ENCODE data around the gene TRIM9. TPM values are rescaled to one million over a fixed set of nuclear protein-coding genes. Genes with fewer than 3 reads are reported as not detected.
"Not testable (repeated sequence)": the region's sequence is repeated elsewhere in the genome, so short reads cannot be mapped to it uniquely, and the experiment has no call there.

TRIM9 gene
- total RNA-seq, 1 donor from 2014 or later = 8.9 TPM

DNA sequence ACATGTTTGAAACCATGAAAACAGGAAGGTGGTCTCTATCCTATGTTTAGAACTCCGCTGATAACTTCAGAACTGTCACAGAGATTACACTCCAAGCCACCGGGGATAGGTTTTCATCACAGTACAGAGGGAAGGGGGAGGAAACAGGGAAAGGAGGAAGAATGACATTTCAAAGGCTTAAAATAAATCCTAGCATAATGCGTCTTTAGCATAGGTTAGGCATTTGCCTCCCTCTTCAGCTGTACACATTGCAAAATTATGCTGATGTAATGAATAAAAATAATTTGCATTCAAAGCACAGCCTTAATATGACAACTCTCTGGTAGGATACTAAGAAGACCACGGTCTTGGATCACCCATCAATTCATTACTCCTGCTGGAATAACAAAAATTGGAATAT, 96.3 kb downstream of the TRIM9 start:
- H3K4me1 Mint-ChIP-seq = peaks cover 38% of the 10 kb centered on the region
- H3K4me3 Mint-ChIP-seq = no peak overlapping the region
- no peaks in the 10 kb centered on the region for H3K36me3 Mint-ChIP-seq
- H3K27me3 Mint-ChIP-seq (ENCODE audit: low read depth) = no peaks in the 10 kb centered on the region
- H3K9me3 Mint-ChIP-seq = no peaks in the 10 kb centered on the region
- TF ChIP-seq, protein P1, sequence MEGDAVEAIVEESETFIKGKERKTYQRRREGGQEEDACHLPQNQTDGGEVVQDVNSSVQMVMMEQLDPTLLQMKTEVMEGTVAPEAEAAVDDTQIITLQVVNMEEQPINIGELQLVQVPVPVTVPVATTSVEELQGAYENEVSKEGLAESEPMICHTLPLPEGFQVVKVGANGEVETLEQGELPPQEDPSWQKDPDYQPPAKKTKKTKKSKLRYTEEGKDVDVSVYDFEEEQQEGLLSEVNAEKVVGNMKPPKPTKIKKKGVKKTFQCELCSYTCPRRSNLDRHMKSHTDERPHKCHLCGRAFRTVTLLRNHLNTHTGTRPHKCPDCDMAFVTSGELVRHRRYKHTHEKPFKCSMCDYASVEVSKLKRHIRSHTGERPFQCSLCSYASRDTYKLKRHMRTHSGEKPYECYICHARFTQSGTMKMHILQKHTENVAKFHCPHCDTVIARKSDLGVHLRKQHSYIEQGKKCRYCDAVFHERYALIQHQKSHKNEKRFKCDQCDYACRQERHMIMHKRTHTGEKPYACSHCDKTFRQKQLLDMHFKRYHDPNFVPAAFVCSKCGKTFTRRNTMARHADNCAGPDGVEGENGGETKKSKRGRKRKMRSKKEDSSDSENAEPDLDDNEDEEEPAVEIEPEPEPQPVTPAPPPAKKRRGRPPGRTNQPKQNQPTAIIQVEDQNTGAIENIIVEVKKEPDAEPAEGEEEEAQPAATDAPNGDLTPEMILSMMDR (IDR thresholded peaks at IDR 0.05; ENCODE audit: unreplicated experiment) = no peak
- no peak for DNase-seq (ENCODE audit: low spot score in 2 of 2, unreplicated experiment in 2 of 2)
- peak overlapping the region; percentile 63 for H3K27ac Mint-ChIP-seq

DNA sequence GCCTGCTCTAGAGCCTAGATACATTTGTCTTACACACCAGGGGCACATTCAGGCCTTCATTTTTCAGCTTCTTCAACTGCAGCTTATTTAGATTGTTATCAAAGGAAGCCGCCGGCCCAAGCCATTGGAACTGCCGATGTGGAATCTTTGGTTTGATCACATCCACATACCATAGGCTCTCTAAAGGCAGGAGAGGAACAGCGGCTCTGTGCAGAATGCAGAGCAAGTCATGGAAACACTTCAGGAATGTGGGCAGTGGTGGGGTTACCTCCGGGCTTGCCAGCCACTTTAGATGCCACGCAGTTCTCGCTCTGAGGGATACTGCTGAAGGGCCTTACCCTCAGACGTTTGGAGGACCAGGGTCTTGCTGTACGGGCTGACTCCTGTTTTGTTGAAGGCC, 97.2 kb downstream of the TRIM9 start:
- Mint-ChIP-seq H3K4me3 (no peak overlapping the region), H3K4me1 (peaks cover 32% of the 10 kb centered on the region), H3K9me3 (no peaks in the 10 kb centered on the region), H3K27me3 (ENCODE audit: low read depth) (no peaks in the 10 kb centered on the region), H3K27ac (peak overlapping the region; percentile 64), H3K36me3 (no peaks in the 10 kb centered on the region)
- no peak for DNase-seq (ENCODE audit: low spot score in 2 of 2, unreplicated experiment in 2 of 2)
- TF ChIP-seq, protein P1 (IDR thresholded peaks at IDR 0.05; ENCODE audit: unreplicated experiment) = no peak

DNA sequence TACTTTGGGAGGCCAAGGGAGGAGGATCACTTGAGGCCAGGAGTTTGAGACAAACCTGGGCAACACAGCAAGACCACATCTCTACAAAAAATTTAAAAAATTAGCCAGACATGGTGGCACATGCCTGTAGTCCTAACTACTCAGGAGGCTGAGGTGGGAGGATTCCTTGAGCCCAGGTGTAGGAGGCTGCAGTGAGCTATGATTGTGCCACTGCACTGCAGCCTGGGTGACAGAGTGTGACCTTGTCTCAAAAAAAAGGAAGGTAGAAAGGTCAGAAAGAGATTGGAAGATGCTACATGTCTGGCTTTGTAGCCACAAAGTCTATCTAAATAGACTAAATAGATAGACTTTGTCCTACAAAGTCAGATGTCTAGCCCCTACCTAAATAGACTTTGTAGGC, 100.7 kb downstream of the TRIM9 start:
- not testable (repeated sequence) for H3K9me3 Mint-ChIP-seq; DNase-seq (ENCODE audit: low spot score in 2 of 2, unreplicated experiment in 2 of 2); H3K27me3 Mint-ChIP-seq (ENCODE audit: low read depth); H3K36me3 Mint-ChIP-seq; H3K27ac Mint-ChIP-seq; H3K4me3 Mint-ChIP-seq
- H3K4me1 Mint-ChIP-seq = peaks cover 24% of the 10 kb centered on the region

DNA sequence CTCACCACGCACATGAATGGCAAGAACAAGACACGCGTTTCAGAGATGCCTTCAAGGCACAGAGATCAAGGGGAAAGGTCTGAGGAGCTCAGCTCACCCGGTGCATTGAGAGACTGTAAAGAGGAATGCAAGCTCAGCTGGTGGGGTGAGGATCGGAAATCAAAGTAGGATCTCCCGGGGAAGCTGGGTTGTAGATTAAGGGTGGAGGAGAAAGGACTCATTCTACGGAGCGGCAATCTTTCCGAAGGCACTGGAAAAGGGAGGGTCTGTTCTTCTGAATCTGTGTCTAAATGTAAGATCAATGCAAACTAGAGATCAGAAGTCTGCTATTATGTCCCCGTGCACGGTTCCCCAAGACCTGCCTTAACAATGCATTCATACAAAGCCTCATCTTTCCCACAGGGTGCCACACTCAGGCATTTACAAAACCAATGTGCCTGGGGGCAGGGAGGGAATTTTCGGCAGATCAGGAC, 109.0 kb downstream of the TRIM9 start:
- DNase-seq (ENCODE audit: low spot score in 2 of 2, unreplicated experiment in 2 of 2) = no peak
- Mint-ChIP-seq H3K4me3 (no peak overlapping the region), H3K9me3 (no peaks in the 10 kb centered on the region), H3K27me3 (ENCODE audit: low read depth) (peaks cover 27% of the 10 kb centered on the region), H3K4me1 (peaks cover 4% of the 10 kb centered on the region), H3K36me3 (no peaks in the 10 kb centered on the region), H3K27ac (no peak overlapping the region)
- TF ChIP-seq, protein P1 (IDR thresholded peaks at IDR 0.05; ENCODE audit: unreplicated experiment) = no peak

DNA sequence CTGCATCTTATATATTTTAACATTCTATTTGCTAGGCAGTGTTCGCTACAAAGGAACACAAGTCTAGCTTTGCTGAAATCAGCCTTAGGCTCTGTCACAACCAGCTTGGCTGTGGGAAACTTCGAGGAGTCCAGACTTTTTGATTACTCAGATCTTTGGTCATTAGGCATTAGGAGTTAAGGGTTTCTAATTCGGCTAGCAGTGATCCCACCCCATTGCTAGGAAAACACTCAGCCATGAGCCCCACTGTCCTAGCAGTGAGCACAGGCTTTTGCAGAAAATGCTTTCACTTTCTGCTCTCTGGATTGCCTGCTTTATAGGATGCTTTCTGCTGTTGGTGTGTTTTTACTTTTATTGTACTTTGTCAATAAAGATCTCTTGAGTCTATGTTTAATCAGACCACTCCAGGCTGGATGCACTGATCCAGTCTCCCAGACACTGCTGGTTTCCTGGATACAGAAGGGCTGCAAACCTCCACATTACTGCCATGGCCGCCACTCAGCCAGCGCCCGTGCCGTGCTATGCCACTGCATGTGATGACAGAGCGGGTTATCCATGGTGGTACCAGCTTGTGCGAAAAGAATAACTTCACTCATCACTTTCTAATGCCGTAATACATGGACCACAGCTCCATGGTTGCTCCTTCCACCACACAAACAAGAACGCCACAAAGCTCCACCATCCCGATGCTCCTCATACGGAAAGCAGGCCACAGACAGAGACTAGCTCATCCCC, 109.6 kb downstream of the TRIM9 start:
- no peak overlapping the region for H3K27ac Mint-ChIP-seq
- no peak overlapping the region for H3K4me3 Mint-ChIP-seq
- TF ChIP-seq, protein P1 (IDR thresholded peaks at IDR 0.05; ENCODE audit: unreplicated experiment) = no peak

DNA sequence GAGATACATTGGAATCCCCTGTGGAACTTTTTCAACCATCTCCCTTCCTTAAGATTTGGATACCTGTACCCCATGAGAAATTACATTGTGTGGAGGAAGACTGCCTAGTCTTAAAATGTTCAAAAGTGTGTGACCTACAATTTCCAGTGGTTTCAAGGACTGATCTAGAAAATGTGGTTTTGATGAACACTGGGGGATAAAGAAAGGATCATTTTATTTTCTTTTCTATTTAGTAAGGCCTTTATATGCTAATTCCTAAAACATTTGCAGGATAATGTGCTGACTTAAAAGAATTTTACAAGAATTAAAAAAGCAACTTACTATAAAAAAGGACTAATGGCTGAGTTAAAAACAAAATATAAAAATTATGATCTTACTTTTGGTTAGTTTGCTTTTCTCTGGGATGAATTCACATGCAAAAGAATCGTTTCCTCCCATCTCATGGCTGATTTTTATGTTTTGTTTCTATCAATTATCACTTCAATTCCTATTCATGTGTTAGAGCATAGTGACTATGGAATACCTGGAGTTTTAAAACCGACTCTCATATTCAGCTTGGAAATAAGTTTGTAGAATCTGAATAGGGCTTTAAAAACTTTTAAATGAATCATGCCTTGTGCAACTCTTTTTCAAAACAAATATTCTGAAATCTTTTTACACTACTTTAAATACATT, 110.7 kb downstream of the TRIM9 start:
- Mint-ChIP-seq H3K27me3 (ENCODE audit: low read depth) (peaks cover 29% of the 10 kb centered on the region), H3K4me1 (peaks cover 9% of the 10 kb centered on the region), H3K4me3 (no peak overlapping the region), H3K36me3 (no peaks in the 10 kb centered on the region), H3K9me3 (no peaks in the 10 kb centered on the region), H3K27ac (no peak overlapping the region)
- DNase-seq (ENCODE audit: low spot score in 2 of 2, unreplicated experiment in 2 of 2) = no peak
- TF ChIP-seq, protein P1 (IDR thresholded peaks at IDR 0.05; ENCODE audit: unreplicated experiment) = no peak

More for the DNA sequence above, 109.6 kb downstream of the TRIM9 start:
- Mint-ChIP-seq H3K4me1 (peaks cover 7% of the 10 kb centered on the region), H3K27me3 (ENCODE audit: low read depth) (peaks cover 29% of the 10 kb centered on the region), H3K9me3 (no peaks in the 10 kb centered on the region), H3K36me3 (no peaks in the 10 kb centered on the region)
- no peak for DNase-seq (ENCODE audit: low spot score in 2 of 2, unreplicated experiment in 2 of 2)

All from mesothelial cell of epicardium (in vitro differentiated cells).